T-helper 2 cell treated with Interferon-gamma antibody and Interleukin-4, amounts not matched to agents 5 μg/mL and 100 μg/mL, for 36 hours (primary cell): ENCODE results near the gene PDE2A.

Source experiments
- DNase-seq: peaks from one replicate; pipeline ENCODE4 v3.0.0; 2021; ENCODE audit warnings: low spot score
- H3K27ac Mint-ChIP-seq: one replicate; pipeline ENCODE4 v1.8.0; 2021; ENCODE audit warnings: mild to moderate bottlenecking, mixed read lengths
- H3K27me3 Mint-ChIP-seq: one replicate; pipeline ENCODE4 v1.8.0; 2021; ENCODE audit warnings: low read depth, mixed read lengths
- H3K36me3 Mint-ChIP-seq: one replicate; pipeline ENCODE4 v1.8.0; 2021; ENCODE audit warnings: low read depth, mixed read lengths
- H3K4me1 Mint-ChIP-seq: one replicate; pipeline ENCODE4 v1.8.0; 2021; ENCODE audit warnings: low read depth, mixed read lengths
- H3K4me3 Mint-ChIP-seq: one replicate; pipeline ENCODE4 v1.8.0; 2022; ENCODE audit warnings: mild to moderate bottlenecking, moderate library complexity, mixed read lengths
- H3K9me3 Mint-ChIP-seq: one replicate; pipeline ENCODE4 v1.8.0; 2021; ENCODE audit warnings: mixed read lengths

The PDE2A gene

GRCh38 chr11:72673943-72674828, at the start of gene PDE2A:
TSS of gene PDE2A (minus strand) at chr11:72674422. CDS start at chr11:72674207, 215 bp downstream.
- no peaks in the 10 kb centered on the region for H3K9me3 Mint-ChIP-seq
- no peak within 1 kb of the TSS for H3K4me3 Mint-ChIP-seq
- peaks cover under 1% of the 10 kb centered on the region for H3K4me1 Mint-ChIP-seq
- H3K27ac Mint-ChIP-seq = no peak within 1 kb of the TSS
- H3K36me3 Mint-ChIP-seq = no peaks in the 10 kb centered on the region
- no peak for DNase-seq
- H3K27me3 Mint-ChIP-seq = peaks cover 65% of the 10 kb centered on the region

GRCh38 chr11:72723508-72723907, 49.3 kb upstream of the PDE2A start:
- no peak for DNase-seq
- Mint-ChIP-seq H3K9me3 (no peaks in the 10 kb centered on the region), H3K4me1 (peaks cover 29% of the 10 kb centered on the region), H3K27me3 (no peaks in the 10 kb centered on the region), H3K27ac (peak overlapping the region; percentile 7), H3K4me3 (peak overlapping the region; percentile 12), H3K36me3 (peaks cover 7% of the 10 kb centered on the region)

DNA sequence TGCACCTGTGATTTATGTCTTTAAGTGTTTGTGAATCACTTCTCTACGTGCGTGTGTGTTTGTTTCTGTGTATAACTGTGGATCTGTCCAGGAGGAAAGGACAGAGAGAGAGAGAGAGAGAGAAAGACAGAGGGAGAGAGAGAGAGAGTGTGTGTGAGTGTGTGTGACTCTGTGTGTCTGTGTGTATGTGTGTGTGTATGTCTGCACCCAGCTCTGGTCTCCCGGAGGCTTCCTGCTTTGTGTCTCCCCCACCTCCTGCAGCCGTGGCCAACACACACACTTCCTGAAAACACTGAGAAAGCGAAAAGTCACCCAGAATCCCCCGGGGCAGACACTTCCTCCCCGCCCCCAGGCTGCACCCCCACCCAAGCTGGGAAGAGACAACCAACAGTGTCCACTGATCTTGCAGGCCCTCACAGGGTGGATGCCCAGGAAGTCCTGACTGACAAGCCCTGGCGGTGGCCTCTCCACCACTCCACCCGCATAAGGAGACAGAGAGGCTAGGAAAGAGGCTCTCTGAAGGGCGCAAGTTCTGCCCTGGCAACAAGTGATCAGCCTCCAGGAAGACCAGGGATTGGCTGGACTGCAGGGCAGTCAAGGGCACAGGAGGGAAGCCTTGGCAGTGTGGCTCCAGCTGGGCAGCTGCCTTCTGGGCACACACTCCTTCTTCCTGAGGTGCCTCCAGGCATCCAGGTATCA, 48.0 kb upstream of the PDE2A start:
- Mint-ChIP-seq H3K4me3 (peak overlapping the region; percentile 96), H3K9me3 (no peaks in the 10 kb centered on the region), H3K4me1 (peaks cover 32% of the 10 kb centered on the region), H3K27ac (peak overlapping the region; percentile 93), H3K36me3 (peaks cover 7% of the 10 kb centered on the region), H3K27me3 (no peaks in the 10 kb centered on the region)
- DNase-seq = peak; percentile 79

GRCh38 chr11:72721689-72722049, 47.4 kb upstream of the PDE2A start:
- Mint-ChIP-seq H3K4me1 (peaks cover 32% of the 10 kb centered on the region), H3K27me3 (no peaks in the 10 kb centered on the region), H3K27ac (peak overlapping the region; percentile 93), H3K36me3 (peaks cover 7% of the 10 kb centered on the region), H3K4me3 (peak overlapping the region; percentile 96), H3K9me3 (no peaks in the 10 kb centered on the region)
- peak; percentile 27 for DNase-seq

DNA sequence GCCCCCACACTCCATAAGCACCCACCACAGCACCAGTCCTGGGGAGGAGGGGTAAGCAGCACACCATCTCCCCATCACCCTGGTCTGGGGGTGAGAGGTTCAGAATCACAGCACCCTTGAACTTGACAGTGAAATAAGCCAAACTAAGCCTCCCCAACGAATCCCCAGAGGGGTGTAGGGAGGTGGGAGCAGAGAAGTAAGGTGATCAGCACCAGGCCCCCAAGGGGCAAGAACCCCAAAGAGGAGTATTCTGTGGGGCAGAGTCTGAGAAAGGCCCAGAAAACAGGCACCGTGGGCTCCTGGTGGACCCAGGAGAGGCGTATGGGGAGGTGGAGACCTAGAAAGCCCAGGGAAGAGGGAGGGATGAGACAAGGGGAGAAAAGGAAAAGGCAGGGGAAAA, 47.1 kb upstream of the PDE2A start:
- H3K36me3 Mint-ChIP-seq = peaks cover 7% of the 10 kb centered on the region
- H3K4me3 Mint-ChIP-seq = peak overlapping the region; percentile 96
- H3K4me1 Mint-ChIP-seq = peaks cover 32% of the 10 kb centered on the region
- no peaks in the 10 kb centered on the region for H3K27me3 Mint-ChIP-seq
- no peaks in the 10 kb centered on the region for H3K9me3 Mint-ChIP-seq
- no peak for DNase-seq
- peak overlapping the region; percentile 93 for H3K27ac Mint-ChIP-seq

DNA sequence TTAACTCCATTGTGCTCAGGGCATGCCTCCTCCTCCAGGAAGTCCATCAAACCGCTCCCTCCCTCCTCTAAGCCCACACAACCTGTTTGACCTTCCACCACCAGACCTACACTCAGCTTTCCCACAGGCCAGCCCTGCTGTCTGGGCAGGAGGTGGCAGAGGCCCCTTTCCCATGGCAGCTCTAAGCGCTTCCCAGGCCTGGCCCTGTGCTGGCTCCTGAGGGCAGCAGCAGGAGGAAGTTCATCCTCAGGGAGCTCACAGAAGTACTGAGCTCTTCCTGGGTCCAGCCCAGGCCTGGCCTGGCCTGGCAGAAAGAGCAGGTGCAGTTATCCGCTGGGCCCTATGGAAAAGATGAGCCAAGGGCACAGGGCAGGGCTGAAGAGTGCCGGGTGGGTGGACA, 46.6 kb upstream of the PDE2A start:
- DNase-seq = no peak
- Mint-ChIP-seq H3K27ac (peak overlapping the region; percentile 93), H3K36me3 (peaks cover 7% of the 10 kb centered on the region), H3K4me3 (peak overlapping the region; percentile 96), H3K9me3 (no peaks in the 10 kb centered on the region), H3K27me3 (no peaks in the 10 kb centered on the region), H3K4me1 (peaks cover 32% of the 10 kb centered on the region)

DNA sequence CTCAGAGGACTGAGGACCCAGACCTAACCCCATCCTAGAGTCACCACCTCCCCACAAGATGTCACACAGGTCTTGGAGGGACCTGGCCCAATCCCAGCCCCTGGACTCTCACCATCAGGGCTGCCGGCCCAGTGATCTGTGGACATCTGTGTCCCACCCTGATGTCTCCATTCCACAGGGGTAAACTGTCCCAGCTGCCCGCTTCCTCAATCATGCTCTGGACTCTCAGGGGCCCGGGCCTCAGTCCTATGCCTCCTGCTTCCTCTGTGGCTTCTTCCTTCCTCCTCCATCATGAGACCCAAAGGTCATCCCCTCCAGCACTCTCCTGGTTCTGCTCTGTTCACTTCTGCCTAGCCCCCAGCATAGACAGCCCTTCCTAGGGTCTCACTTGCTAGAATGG, 45.8 kb upstream of the PDE2A start:
- no peak for DNase-seq
- Mint-ChIP-seq H3K27ac (peak overlapping the region; percentile 93), H3K4me1 (peaks cover 27% of the 10 kb centered on the region)

DNA sequence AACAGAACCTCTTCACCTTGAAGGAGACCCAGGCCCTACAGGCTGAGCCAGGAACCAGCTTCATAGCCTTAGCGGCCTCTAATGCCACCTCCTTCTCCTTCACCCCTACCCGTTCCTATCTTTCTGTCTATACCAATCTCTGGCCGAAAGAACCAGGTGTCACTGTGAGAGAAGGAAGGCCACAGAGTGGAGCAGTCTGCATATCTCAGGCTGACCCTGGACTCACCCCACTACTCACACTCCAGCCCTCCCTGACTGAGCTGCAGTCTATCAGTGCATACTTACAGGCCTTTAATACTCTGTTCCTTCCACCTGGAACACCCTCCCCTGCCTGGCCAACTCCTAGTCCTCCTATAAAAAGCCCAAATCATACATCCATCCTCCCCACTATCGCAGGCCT, 45.3 kb upstream of the PDE2A start:
- Mint-ChIP-seq H3K9me3 (no peaks in the 10 kb centered on the region), H3K4me1 (peaks cover 28% of the 10 kb centered on the region), H3K36me3 (peaks cover 4% of the 10 kb centered on the region), H3K27ac (peak overlapping the region; percentile 23), H3K4me3 (peak overlapping the region; percentile 96), H3K27me3 (no peaks in the 10 kb centered on the region)
- no peak for DNase-seq

More for the DNA sequence above, 45.8 kb upstream of the PDE2A start:
- peaks cover 4% of the 10 kb centered on the region for H3K36me3 Mint-ChIP-seq
- no peaks in the 10 kb centered on the region for H3K27me3 Mint-ChIP-seq
- H3K9me3 Mint-ChIP-seq = no peaks in the 10 kb centered on the region
- peak overlapping the region; percentile 96 for H3K4me3 Mint-ChIP-seq

DNA sequence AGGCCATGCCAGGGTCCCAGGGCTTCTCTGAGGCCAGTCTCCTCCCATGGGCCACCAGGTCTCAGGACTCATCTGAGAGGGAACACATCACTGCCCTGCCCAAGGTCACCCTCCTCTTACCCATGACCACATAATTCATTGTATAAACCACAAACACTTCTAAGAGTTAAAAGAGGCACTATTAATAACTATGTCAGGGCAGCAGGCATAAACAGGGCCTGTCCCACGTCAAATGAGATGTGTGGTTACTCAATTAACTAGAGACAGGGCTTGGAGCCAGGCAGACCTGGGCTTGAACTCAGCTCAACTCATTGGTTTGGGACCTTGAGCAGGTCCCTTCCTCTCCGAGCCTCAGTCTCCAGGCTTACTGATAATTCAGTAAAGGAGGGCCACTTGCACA, 44.9 kb upstream of the PDE2A start:
- H3K4me3 Mint-ChIP-seq = peak overlapping the region; percentile 96
- H3K27ac Mint-ChIP-seq = peak overlapping the region; percentile 23
- H3K27me3 Mint-ChIP-seq = no peaks in the 10 kb centered on the region
- H3K4me1 Mint-ChIP-seq = peaks cover 28% of the 10 kb centered on the region
- H3K9me3 Mint-ChIP-seq = no peaks in the 10 kb centered on the region
- H3K36me3 Mint-ChIP-seq = peaks cover 4% of the 10 kb centered on the region
- DNase-seq = no peak

- H3K9me3 Mint-ChIP-seq = no peaks in the 10 kb centered on the region
- no peak overlapping the region for H3K4me3 Mint-ChIP-seq
- H3K36me3 Mint-ChIP-seq = peaks cover 4% of the 10 kb centered on the region
- DNase-seq = no peak
- no peak overlapping the region for H3K27ac Mint-ChIP-seq
- no peaks in the 10 kb centered on the region for H3K27me3 Mint-ChIP-seq
- H3K4me1 Mint-ChIP-seq = peaks cover 25% of the 10 kb centered on the region
These were observed 43.9 kb upstream of the PDE2A start for GRCh38 chr11:72718101-72718501.

- no peaks in the 10 kb centered on the region for H3K9me3 Mint-ChIP-seq
- no peak for DNase-seq
- no peaks in the 10 kb centered on the region for H3K27me3 Mint-ChIP-seq
- H3K36me3 Mint-ChIP-seq = peaks cover 8% of the 10 kb centered on the region
- H3K4me3 Mint-ChIP-seq = no peak overlapping the region
- H3K27ac Mint-ChIP-seq = no peak overlapping the region
- peaks cover 22% of the 10 kb centered on the region for H3K4me1 Mint-ChIP-seq
These were observed 42.7 kb upstream of the PDE2A start for GRCh38 chr11:72716788-72717435.

DNA sequence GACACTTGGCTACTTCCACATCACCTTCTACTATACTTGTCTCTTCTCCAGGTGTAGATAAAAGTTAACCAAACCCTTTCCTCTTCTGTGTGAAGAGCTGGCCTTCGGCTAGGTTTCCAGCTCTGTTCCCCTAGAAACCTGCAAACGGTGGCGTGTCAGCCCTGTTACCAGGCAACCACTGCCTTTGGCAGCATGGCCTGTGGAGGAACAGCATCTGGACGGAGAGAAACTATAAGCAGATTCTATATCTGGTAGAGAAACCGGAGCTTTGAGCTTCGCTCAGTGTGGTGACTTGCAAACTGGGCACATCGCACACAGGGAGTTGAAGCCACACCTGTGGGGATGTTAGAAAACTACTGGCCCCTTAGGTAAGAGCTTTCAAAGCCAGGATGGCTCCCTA, 42.1 kb upstream of the PDE2A start:
- H3K9me3 Mint-ChIP-seq = no peaks in the 10 kb centered on the region
- H3K27me3 Mint-ChIP-seq = no peaks in the 10 kb centered on the region
- DNase-seq = no peak
- no peak overlapping the region for H3K4me3 Mint-ChIP-seq
- peaks cover 22% of the 10 kb centered on the region for H3K4me1 Mint-ChIP-seq
- no peak overlapping the region for H3K27ac Mint-ChIP-seq
- peaks cover 9% of the 10 kb centered on the region for H3K36me3 Mint-ChIP-seq

GRCh38 chr11:72712841-72713240, 38.6 kb upstream of the PDE2A start:
- Mint-ChIP-seq H3K27me3 (no peaks in the 10 kb centered on the region), H3K4me1 (peaks cover 2% of the 10 kb centered on the region), H3K9me3 (no peaks in the 10 kb centered on the region), H3K27ac (no peak overlapping the region), H3K36me3 (peaks cover 30% of the 10 kb centered on the region), H3K4me3 (no peak overlapping the region)
- DNase-seq = no peak

- Mint-ChIP-seq H3K27ac (no peak overlapping the region), H3K4me3 (no peak overlapping the region), H3K9me3 (no peaks in the 10 kb centered on the region), H3K36me3 (peaks cover 35% of the 10 kb centered on the region), H3K4me1 (peaks cover 2% of the 10 kb centered on the region), H3K27me3 (no peaks in the 10 kb centered on the region)
- DNase-seq = no peak
These were observed 38.0 kb upstream of the PDE2A start for GRCh38 chr11:72712168-72712751.
